HG02798 (cell line): ENCODE results near the gene ETNK2.

Source experiments
- ATAC-seq: cut with Tn5 transposase; IDR thresholded peaks from one replicate; pipeline ENCODE4 v1.9.1; 2021; ENCODE audit warnings: mild to moderate bottlenecking; ENCODE audit not compliant: unreplicated experiment, poor library complexity

Gene ETNK2, protein sequence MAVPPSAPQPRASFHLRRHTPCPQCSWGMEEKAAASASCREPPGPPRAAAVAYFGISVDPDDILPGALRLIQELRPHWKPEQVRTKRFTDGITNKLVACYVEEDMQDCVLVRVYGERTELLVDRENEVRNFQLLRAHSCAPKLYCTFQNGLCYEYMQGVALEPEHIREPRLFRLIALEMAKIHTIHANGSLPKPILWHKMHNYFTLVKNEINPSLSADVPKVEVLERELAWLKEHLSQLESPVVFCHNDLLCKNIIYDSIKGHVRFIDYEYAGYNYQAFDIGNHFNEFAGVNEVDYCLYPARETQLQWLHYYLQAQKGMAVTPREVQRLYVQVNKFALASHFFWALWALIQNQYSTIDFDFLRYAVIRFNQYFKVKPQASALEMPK

DNA sequence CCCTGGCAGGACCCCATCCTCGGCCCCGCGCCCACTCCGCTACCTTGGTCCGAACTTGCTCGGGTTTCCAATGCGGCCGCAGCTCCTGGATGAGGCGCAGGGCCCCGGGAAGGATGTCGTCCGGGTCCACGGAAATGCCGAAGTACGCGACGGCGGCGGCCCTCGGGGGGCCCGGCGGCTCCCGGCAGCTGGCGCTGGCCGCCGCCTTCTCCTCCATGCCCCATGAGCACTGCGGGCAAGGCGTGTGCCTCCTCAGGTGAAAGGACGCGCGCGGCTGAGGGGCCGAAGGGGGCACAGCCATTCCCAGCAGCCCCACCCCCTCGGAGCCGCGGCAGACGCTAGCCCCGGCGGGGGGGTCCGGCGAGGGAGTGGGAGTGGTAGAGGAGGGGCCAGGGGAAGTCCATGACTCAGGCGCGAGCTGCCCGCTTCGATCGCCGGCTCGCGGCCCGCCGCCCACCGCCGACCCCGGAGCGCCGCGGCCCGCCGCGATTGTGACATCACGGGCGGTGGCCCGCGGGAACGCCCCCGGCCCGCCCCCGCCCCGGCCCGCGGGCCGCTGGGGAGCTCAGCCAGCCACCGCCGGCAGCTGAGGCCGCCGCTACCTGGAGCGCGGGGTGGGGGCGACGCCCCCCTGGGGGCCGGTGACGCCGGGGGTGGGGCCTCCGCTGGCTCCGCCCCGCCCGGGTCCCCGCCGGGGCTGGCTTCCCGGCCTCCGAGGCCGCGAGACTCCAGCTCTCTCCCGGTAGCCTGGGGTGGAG lies at the start of gene ETNK2:
ETNK2 (minus strand) TSS at position 493 of the 758 bp plus-strand sequence; CDS start at position 301, 192 bp downstream.
- no peak for ATAC-seq

DNA sequence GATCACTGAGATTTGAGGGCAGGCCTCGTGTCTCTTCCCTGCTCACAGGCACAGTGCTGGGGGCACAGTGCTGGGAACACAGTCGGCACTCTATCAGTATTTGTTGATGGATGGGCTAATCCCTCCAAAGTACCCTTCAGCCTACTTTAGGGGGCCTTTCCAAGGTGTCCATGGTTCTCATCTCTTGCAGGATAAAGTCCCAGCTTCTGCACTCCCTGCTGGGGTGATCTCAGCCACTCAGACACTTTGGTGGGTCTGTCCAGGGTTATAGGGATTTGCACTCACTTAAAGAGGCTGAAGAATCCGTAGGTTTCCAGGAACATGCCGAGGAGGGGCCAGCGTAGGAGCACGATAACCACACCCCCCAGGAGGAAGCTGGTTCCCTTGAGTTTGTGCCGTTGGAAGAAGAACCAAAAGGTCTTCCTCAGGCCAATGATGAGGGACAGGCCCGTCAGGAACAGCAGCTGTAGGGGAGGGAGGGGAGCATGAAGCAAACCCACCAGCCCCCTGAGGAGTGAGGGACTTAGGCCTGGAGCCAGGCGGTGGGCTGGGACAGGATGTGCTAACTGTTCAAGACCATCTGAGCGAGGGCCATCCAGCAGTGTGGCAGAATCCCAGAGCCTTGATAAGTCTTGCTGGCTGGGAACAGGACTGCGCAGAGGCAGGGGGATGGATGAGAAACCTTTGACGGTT lies 49.6 kb upstream of the ETNK2 start:
- ATAC-seq = no peak

DNA sequence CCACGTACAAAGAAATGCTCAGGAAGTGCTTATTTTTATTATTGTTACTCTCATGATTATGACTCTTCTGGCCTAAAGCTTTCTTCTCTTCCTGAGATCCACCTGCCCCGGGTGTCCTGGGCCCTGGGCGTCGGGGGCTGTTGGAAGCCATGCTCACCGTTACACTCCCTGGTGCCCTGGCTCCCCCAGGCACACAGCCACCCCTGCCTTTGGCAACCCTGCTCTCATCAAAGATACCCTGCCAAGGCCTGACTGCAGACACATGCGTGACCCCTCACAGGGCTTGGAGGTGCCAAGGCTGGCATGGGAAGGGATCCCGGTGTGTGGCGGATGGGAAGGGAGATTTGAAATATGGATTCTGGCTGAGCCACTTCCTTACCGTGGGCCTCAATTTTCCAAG lies 47.7 kb upstream of the ETNK2 start:
- ATAC-seq = no peak

DNA sequence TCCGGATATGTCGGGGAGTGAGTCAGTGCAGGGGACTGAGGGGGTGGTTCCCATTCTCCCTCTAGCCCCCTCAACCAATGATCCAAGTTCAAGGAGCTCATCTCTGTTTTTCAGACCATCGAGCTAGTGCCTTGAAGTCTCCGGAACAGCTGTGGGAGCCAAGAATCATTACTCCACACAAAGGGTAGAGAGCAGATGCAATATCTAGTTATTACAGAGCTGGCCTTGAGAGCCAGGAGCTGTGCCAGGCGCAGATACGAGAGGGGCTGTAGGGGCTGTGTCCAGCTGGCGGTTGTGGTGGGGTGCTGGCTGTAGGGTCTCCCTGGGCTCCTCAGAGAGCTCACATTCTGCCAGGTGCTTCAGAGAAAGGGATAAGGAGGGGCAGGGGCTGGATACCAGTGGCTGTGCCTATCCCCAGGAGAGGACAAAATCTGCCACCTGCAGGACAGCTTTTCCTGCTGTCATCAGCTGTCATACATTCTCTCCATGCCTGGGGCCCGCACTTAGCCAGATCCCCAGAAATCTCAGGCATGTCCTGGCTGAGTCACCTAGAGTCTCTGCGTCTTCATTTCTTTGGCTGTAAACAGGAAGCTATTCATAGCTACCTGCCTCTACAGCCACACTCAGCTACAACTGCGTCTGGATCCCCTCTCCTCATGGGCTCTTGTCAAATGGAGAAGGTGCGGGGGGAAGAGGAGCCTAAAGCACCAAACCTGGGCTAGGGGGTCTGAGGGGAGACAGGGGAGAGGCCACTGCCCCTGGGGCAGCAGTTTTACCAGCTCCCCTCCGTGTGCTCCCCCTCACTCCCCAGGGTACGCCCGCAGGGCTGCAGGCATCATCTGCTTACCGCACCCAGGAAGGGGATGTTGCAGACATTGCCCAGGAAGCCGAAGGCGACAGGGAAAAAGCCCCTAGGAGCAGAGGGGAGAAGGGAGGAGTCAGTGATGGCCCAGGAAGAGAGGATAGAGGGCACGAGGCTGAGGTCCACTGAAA lies 46.8 kb upstream of the ETNK2 start:
- ATAC-seq = no peak

DNA sequence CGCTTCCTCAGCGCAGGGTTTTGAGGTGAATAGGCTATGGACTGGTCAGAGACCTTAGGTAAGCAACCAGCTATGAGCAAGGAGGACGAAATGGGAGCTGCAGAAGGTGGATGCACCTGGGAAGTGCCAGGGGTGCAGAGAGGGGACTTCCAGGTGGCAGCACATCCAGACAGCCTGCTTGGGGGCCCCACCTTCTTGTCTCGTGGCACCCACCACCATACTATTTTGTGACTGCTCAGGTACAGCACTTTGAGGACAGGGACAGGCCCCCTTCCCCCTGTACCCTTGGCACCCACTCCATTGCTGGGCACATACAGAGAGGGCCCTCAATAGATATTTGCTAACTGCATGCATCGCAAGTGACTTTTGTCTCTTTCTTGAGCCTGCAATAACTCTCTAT lies 45.2 kb upstream of the ETNK2 start:
- no peak for ATAC-seq

DNA sequence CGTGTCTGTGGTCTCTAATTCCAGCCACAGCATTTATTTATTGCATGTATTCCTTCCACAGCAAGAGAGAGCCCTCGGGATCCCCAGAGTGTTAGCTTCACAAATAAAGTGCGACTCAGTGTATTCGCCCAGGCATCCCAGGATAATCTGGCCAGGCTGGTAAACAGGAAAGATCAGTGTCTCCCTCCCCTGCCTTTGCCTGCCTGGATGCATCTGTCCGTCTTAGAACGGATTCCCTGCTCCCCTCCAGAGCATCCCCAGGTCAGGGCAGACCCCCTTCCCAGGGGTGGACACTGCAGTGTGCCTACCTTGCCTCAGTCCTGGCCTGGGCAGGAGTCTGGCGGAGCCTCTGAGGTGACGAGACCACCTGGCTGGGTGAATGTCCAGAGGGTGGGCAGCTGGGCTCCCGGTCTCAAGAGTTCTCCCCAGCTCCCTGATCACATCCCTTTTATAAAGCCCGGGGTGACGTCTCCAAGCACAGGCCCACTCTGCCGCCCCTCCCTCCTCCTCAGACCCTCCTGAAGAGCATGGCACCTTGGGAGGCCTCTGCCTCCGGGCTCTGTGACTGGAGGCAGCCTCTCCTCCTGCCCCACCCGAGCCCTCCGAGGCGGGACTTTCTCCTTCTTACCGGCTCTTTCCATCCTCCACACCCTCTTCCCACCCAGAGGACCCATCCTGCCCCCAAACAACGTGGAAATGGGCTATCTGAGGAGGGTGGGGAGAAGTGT lies 44.4 kb upstream of the ETNK2 start, which contains the start of gene KISS1:
KISS1 (minus strand) TSS at position 424 of the 728 bp plus-strand sequence. CDS start 3,615 bp downstream, outside the sequence.
- ATAC-seq = no peak

DNA sequence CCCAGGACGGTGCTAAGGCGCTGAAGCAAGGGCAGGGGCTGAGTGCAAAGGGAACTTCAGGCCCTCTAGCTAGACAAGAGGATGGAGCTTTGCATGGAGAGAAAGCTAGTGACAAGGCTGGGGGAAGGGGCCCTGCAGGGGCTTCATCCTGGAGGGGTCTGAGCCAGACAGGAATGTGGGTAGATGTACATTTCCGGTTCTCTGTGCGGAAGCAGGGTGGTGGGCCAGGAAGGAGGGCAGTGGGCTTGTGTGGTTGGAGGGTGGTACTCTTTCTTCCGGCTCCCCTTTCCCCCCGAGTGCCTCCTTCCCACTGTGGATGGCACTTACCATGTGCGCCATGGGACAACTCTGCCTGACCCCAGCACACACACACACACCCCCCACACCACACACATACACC lies 42.9 kb upstream of the ETNK2 start:
- no peak for ATAC-seq

DNA sequence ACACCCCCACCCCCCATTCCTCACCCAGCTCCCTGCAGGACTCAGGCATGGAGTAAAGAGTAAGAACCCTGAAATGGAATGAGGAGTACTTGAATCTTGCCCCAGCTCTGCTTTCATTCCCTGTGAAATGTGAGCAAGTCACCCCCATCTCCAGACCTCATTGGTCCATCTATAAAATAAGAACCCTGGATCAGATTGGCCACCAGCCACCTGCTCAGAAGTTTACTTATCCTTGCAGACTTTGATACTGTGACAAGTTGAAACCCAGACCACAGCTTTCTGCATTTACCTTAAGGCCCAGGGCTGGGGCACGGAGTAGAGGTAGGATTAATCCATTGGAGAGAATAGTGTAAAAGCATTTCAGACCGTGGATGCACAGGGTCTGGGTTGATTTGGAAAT lies 42.2 kb upstream of the ETNK2 start:
- ATAC-seq = no peak

DNA sequence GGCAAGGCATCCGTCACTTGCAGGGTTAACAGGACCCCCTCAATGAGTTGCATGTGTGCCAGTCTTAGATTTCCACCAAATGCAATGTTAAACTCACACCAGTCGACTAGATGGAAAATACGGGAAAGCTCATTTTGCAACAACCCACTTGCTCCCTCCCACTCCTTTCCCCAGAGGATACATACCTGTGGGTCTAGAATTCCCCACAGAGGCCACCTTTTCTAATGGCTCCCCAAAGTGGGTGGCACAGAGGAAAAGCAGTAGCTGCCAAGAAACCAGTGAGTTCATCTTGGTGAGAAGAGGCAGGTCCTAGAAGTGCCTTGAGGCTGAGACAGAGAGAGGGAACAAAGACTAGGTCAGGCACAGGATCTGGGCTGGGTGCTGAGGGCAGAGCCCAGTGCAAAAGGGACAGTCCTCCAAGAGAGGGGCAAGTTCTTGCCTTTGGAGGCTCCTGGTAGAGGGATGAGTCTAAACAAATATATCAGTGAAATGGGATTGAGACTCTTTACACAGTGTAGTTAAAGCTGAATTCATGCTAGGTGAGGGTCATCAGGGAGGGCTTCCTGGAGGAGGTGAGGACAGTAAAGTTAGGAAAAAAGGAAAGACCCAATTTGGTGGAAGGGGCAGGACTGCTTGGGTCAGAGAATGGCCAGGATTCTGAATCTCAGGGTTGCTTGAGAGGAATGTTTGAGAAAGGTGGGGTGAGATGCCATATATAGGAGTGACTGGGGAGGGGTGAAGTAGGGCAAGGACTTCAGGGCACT lies 40.9 kb upstream of the ETNK2 start:
- ATAC-seq = no peak

DNA sequence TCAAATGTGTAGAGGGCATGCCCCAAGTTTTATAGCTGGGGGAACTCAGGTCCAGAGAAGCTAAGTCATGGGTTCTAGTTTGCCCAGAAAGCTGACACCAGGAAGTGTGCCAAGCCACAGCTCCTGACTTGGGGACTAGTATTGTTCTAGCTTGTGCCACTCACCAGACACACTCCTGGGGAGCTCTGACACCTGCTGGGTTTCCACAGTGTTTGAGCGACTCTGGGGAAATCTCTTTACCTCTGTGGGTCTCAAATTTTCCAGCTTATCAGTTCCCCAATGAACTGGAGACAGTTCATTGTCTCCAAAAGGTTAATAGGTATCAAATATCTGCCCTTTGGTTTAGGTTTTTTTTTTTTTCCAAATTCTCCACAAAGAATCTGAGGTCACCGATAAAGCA lies 40.2 kb upstream of the ETNK2 start:
- no peak for ATAC-seq

DNA sequence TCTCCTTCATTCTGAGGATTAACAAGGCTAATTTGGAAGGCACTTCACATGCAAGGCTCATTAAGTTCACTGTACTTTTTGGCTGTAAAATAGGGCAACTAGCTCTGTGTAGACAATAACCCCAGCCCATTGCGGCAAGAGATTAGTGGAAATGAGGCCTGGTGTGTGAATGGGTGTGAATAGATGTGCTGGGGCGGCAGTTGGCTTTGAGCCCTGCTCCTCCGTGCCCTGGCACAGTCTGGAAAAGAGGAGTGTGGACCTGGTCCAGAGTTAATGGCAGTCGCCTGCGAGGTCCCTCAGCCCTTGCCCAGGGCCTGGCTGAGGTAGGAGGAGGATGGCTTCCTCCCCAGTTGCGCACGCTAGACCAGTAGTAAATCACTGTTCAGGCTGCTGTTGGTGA lies 39.6 kb upstream of the ETNK2 start:
- ATAC-seq = no peak

DNA sequence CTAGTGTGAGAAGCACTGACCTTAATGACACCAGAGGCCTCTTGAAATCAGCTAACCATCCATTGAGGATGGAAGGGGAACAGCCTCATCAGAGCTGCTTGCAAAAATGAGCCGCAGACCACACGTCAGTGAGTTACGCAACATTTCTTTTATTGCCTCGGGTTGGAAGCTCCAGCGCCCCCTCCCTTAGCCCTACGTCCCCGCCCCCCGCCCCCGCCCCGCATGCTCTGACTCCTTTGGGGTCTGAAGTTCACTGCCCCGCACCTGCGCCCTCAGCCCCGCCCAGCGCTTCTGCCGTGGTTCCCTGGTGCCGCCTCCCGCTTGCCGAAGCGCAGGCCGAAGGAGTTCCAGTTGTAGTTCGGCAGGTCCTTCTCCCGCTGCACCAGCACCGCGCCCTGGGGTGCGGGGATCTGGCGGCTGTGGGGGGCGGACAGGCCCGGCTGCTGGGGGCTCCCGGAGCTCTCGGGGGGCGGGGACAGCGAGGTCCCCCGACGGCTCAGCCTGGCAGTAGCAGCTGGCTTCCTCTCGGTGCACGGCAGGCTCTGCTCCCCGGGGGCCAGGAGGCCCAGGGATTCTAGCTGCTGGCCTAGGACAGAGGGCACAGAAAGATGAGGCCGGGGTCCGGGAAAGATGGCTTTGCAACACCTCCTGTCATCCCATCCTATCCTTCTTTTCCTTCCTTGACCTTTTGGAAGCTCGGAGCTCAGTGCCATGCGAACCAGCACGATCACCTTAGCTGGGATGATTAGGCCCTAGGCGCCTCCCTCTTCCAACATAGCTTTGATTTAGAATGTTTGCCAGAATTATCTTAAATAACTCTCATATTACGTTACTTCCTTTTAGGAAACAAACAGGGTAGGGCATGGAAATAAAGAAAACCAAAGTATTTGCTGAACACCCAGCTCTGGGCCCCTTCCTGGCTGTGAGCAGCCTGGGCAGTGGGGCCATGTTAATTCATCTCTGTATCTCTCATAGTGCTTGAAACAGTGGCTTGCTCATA lies 38.7 kb upstream of the ETNK2 start:
- no peak for ATAC-seq

DNA sequence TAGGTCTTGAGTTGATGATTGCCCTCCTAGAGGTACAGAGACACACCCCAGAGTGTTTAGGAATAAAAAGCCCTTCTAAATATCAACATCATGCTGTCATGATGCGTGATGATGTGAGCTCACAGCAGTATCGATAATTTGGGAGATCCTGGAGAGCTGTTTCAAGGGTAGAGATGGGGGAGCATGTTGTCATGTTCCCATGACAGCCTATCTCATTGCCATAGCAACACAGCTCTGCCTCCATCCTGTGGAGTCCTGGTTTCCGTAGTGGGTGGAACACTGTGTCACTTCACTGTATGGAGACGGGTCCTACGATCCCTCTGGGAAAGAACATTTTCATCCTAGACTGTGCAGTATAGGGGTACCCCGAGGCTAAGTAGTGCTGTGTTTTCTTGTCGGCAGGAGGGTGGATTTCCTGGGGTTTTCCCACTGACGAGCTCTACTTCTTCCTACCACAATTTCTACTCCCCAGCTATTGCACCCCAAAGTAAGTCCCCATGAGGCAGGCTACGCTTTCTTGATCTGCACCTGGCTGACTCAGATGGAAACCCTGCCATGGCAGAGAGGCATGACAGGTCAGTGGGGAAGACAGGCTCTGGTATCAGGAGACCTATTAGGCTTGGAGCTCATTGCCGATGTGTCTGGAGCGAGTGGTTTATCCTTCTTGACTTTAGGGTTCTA lies 37.3 kb upstream of the ETNK2 start:
- ATAC-seq = no peak

DNA sequence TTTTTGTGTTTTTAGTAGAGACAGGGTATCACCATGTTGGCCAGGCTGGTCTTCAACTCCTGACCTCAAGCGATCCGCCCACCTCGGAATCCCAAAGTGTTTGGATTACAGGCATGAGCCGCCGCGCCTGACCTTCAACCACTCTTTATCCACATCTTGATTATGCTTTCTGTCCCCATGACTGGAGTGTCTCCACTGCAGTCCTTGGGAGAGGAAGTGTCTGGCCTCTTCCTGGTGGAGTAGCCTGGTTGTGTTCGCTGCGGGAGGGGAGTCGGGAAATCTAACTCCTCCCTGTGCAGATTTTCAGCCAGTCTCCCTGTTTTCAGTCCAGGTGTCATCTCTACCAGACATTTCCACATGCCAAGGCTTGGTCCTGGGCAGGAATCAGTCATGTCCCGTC lies 34.8 kb upstream of the ETNK2 start:
- no peak for ATAC-seq

DNA sequence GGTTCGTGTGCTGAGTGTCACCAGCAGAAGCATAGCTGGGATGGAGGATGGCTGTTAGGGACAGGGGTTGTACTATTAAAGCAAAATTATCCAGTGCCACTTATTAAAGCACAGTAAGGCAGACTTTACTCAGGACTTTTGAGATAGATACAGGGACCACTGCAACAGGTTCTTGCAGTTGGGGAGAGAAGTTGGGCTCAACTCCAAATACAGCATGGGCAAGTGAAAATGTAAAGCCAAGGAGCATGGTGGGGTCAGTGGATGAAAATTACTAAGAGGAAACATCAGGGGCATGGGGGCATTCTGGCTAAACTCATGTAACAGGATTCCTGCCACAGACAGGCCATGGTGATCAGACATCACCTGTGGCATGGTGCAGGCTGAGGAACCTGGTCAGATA lies 29.3 kb upstream of the ETNK2 start:
- ATAC-seq = no peak

DNA sequence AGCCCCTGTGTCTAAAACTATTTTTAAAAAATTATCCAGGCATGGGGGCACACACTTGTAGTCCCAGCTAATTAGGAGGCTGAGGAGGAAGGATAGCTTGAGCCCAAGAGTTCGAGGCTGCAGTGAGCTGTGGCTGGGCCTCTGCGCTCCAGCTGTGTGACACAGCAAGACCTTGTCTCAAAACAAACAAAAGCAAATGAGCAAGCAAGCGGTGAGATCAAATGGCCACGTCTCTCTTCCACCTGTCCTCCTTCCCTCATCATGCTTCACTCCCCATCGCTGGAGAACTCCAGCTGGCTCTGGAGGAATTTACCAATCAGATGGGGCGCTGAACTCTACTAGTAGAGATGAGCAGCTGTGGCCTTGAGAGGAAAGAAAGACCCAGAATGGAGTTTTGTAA lies 28.3 kb upstream of the ETNK2 start:
- ATAC-seq = no peak
